Glomerular visceral epithelial cell (primary cell): ENCODE data around the gene BANF2.

Experiments
- DNase-seq: peaks from one replicate; pipeline ENCODE4 v3.0.0-alpha.2; 2016; ENCODE audit errors: extremely low spot score

BANF2 gene

GRCh38 chr20:17735959-17736621 is 36.3 kb downstream of the BANF2 start:
- no peak for DNase-seq

- DNase-seq, result no peak
These were observed 38.4 kb downstream of the BANF2 start for GRCh38 chr20:17738154-17738553.

GRCh38 chr20:17741220-17741619 is 41.5 kb downstream of the BANF2 start:
- no peak for DNase-seq

GRCh38 chr20:17742731-17743130 is 43.0 kb downstream of the BANF2 start:
- DNase-seq, result no peak

- no peak for DNase-seq
These were observed 43.9 kb downstream of the BANF2 start for GRCh38 chr20:17743677-17744076.

GRCh38 chr20:17747431-17747846 is 47.7 kb downstream of the BANF2 start:
- DNase-seq, result peak; percentile 85

- DNase-seq, result no peak
These were observed 48.5 kb downstream of the BANF2 start for GRCh38 chr20:17748279-17748678.

- DNase-seq, result no peak
These were observed 49.8 kb downstream of the BANF2 start for GRCh38 chr20:17749626-17749977.

- DNase-seq, result no peak
These were observed 50.4 kb downstream of the BANF2 start for GRCh38 chr20:17749978-17750721.

GRCh38 chr20:17750722-17751045 is 50.9 kb downstream of the BANF2 start:
- DNase-seq, result no peak

- no peak for DNase-seq
These were observed 51.9 kb downstream of the BANF2 start for GRCh38 chr20:17751640-17752039.

- no peak for DNase-seq
These were observed 52.7 kb downstream of the BANF2 start for GRCh38 chr20:17752459-17752858.

- no peak for DNase-seq
These were observed 53.8 kb downstream of the BANF2 start for GRCh38 chr20:17753516-17753915.

- no peak for DNase-seq
These were observed 56.8 kb downstream of the BANF2 start for GRCh38 chr20:17756529-17756928.

GRCh38 chr20:17757496-17757895 is 57.7 kb downstream of the BANF2 start:
- no peak for DNase-seq

- DNase-seq, result no peak
These were observed 58.2 kb downstream of the BANF2 start for GRCh38 chr20:17758010-17758409.

GRCh38 chr20:17758512-17758911 is 58.7 kb downstream of the BANF2 start:
- DNase-seq, result no peak

- DNase-seq, result no peak
These were observed 59.7 kb downstream of the BANF2 start for GRCh38 chr20:17759449-17759848.

GRCh38 chr20:17761604-17762003 is 61.8 kb downstream of the BANF2 start:
- no peak for DNase-seq

- DNase-seq, result no peak
These were observed 62.6 kb downstream of the BANF2 start for GRCh38 chr20:17762243-17762872.

- no peak for DNase-seq
These were observed 63.2 kb downstream of the BANF2 start for GRCh38 chr20:17762873-17763557.

- DNase-seq, result no peak
These were observed 65.3 kb downstream of the BANF2 start for GRCh38 chr20:17765017-17765416.

- DNase-seq, result no peak
These were observed 65.8 kb downstream of the BANF2 start for GRCh38 chr20:17765584-17765983.
